HG02798 (cell line): ENCODE measurements around the gene ITM2B.
"Not testable (repeated sequence)": the region's sequence is repeated elsewhere in the genome, so short reads cannot be mapped to it uniquely, and the experiment has no call there.

ENCODE experiments used
- ATAC-seq: cut with Tn5 transposase; IDR thresholded peaks from one replicate; pipeline ENCODE4 v1.9.1; 2021; ENCODE audit warnings: mild to moderate bottlenecking; ENCODE audit not compliant: unreplicated experiment, poor library complexity

ITM2B gene

GRCh38 chr13:48222358-48223301 is 10.4 kb upstream of the ITM2B start:
- no peak for ATAC-seq

DNA sequence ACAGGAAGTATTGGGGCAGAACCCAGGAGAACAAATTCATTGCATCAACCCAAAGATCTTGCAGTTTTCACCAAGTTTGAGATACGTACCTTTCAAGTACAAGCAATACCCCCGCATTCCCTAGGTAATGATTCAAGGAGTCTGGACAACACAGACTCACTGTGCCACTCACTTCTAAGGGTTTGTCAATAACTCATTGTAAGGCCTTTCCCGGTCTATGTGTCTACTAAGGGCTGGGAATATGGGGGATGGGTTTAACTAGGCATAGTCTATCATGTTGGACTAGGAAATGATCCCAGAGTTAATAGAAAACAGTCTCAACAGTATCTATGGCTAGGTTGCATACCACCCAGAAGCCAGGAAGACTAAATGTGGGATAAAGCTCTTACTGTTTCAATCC is 8.3 kb upstream of the ITM2B start:
- no peak for ATAC-seq

DNA sequence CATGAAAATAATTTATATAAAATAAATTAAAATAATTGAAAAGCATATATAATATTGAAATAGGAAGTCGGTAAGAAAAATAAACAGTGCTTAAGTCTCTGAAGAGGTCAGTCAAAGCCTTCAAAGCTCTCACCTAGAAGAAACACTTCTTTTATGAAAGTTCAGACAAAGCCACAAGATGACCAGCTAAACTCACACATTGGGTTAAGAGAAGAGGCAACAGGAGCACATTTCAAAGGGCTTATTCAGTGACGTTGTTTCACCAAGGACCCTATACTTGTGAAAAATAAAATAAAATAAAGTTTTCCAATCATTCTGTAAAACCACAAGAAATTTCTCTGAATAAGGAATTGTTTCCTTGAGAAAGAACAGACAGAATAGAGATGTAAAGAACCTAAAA is 2.5 kb upstream of the ITM2B start:
- no peak for ATAC-seq

DNA sequence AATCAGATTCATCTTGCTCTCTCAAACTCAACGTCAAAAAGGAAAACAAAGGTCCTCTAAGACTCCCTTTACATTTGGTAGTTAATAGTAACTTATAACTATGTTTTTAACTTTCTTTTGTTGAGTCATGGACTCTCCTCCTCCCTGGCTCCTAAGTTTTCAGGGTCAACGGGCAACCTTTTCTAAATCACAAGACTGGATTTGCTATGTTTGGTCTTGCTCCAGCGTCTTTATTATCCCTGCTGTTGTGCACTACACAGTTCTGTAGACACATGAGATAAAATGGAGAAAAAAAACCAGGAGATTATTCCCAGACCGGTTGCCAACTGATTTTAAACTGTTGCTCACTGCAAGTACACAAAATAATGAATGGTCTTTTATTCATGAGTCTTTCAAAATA is 1.9 kb upstream of the ITM2B start:
- ATAC-seq, result no peak

GRCh38 chr13:48231933-48232332 is 1.1 kb upstream of the ITM2B start:
- ATAC-seq, result no peak

GRCh38 chr13:48232420-48233045 is 473 bp upstream of the ITM2B start:
- peak; percentile 19 for ATAC-seq

GRCh38 chr13:48233889-48234488 is 983 bp downstream of the ITM2B start:
- no peak for ATAC-seq

- ATAC-seq, result peak; percentile 44
These were observed 1.7 kb downstream of the ITM2B start for GRCh38 chr13:48234566-48235340.

DNA sequence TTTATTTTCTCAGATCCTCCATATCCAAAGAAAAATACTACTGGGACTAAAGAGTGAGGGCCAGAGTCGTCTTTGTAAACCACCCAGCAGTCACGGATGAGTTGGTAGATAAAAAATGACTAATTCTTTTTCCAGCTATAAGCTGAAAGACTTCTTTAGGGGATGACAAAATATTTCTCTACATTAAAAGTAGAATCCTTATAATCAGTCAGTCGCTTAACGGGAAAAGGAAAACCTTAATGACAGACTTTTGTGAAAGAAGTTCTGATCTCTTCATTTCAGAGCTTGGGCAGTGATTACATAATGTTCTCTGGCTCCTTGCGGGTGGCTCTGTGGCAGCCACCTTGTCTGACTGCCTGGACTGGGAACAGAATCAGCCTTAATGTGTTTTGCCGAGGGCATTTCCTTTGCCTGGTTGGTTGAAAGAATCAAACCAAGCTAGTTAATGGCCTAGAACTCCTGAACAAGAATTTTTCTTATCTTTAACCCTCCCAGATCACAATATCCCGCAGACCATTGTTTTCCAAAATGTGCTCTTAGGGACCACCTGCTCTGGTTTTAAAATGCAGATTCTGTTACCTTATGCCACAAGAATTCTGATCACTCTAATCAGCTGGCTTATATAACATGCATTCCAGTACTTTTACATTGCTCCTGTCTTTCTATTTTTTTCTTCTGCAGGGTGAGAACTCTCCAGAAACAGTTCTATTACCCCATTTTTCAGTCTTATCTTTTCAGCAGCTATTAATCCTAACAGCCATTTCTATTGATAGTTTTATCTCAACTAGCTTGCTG is 2.5 kb downstream of the ITM2B start:
- ATAC-seq, result no peak

- no peak for ATAC-seq
These were observed 3.7 kb downstream of the ITM2B start for GRCh38 chr13:48236528-48237353.

GRCh38 chr13:48239369-48239768 is 6.4 kb downstream of the ITM2B start:
- not testable (repeated sequence) for ATAC-seq

DNA sequence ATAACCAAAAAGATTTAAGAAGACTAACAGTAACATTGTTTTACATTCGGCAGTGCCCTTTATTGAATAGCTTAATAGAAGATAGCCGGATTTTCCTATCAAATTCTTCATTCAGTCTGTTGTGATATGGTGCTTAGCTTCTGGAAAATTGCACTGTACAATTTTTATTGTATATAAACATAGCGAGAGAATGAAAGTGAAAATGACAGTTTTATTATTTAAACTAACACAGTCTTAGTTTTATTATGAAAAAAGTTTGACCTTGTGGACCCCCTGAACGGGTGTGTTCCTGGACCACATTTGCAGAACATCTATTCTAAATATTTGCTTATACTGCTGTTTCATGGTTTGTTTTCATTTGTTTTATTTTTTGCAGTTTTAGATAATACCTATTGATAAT is 8.6 kb downstream of the ITM2B start:
- no peak for ATAC-seq

DNA sequence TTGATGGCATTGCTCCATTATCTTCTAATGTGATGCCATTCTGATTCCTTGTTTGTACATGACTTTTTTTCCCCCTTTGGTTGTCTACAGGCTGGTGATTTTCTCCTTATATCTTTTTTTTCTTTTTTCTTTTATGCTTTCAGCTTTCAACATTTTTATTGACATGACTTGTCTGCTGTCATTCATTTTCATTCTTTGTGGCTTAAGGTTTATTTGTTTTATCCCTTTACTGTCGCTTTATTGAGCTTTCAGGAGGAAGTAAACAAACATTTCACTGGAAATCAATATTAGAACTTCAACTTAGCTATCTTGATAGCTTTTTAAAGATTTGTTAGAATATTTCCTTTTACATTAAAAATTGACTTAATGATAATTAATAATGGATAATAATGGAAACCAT is 9.7 kb downstream of the ITM2B start:
- ATAC-seq, result no peak

- ATAC-seq, result no peak
These were observed 11.2 kb downstream of the ITM2B start for GRCh38 chr13:48244159-48244558.

DNA sequence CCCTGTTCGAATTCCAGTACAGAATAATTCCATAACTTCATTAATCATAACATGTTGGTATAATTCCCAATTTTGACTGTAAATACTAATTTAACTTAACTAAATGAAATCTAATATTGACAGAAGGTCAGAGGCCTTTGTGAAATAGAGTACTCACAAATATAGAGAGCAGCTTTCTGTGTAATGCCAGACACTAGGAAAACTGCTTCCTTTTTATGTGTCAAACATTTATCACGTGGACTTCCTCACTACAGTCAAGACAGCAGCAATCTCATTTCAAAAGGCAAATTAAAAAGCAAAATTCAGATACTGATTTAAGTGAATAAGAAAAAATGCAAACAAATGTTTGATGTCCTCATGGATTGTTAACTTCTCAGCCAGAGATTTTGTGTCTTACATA is 13.1 kb downstream of the ITM2B start:
- no peak for ATAC-seq

GRCh38 chr13:48249018-48249417 is 16.0 kb downstream of the ITM2B start:
- no peak for ATAC-seq

DNA sequence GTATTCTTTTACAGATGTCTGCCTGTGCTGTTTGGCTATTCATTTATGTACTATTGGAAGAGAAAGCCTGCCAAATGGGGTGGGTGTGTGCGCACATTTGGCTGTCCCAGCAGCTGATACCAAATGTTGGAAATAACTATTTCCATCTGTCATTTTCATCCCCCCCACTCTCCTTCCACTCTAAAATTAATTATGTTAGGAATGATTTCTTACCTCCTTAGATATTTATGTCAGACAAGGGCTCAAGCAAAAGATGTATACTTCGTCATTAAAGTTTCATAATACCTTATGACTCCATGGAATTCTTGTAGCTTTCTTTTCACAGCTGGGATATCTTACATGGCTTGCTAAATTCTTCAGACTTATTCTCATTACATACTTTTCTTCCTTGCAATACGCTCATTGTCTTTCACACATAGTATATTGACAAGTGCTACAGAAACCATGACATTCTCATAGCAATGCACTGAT is 18.6 kb downstream of the ITM2B start:
- no peak for ATAC-seq

GRCh38 chr13:48252176-48252575 is 19.2 kb downstream of the ITM2B start:
- no peak for ATAC-seq

DNA sequence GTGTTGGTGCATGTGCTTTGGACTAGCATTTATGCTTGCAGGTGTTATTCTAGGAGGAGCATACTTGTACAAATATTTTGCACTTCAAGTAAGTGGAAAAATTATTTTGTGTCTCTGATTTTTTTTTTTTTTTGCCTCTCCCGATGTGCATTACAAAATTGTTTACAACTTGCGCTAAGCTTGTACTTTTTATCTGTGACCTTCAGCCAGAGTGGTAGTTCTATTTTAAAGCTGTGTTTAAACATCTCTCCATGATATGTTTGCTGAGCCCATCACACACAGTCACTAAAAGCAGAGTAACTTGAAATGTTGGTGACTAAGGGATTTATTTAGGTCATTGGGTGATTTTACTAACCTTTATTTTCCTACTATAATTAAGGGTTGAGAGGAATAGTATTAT is 20.8 kb downstream of the ITM2B start:
- no peak for ATAC-seq
